Daoy (cell line): ENCODE measurements around the gene BARX1. TPM values are rescaled to one million over a fixed set of nuclear protein-coding genes. Genes with fewer than 3 reads are reported as not detected.
"Not testable (repeated sequence)": the region's sequence is repeated elsewhere in the genome, so short reads cannot be mapped to it uniquely, and the experiment has no call there.

Source experiments
- DNase-seq: peaks from one replicate; pipeline ENCODE4 v3.0.0-alpha.2; 2015; ENCODE audit warnings: low read depth
- total RNA-seq: library from RNA; depleted of rRNA; stranded (reverse); fragments of >200 nt; shearing (Covaris generic); gene quantifications from 2 replicates; pipeline ENCODE4 v1.2.3, GENCODE V29; 2014; rRNA removed

Gene BARX1
- 1.5 and 1.9 TPM in 2 replicates for total RNA-seq

DNA sequence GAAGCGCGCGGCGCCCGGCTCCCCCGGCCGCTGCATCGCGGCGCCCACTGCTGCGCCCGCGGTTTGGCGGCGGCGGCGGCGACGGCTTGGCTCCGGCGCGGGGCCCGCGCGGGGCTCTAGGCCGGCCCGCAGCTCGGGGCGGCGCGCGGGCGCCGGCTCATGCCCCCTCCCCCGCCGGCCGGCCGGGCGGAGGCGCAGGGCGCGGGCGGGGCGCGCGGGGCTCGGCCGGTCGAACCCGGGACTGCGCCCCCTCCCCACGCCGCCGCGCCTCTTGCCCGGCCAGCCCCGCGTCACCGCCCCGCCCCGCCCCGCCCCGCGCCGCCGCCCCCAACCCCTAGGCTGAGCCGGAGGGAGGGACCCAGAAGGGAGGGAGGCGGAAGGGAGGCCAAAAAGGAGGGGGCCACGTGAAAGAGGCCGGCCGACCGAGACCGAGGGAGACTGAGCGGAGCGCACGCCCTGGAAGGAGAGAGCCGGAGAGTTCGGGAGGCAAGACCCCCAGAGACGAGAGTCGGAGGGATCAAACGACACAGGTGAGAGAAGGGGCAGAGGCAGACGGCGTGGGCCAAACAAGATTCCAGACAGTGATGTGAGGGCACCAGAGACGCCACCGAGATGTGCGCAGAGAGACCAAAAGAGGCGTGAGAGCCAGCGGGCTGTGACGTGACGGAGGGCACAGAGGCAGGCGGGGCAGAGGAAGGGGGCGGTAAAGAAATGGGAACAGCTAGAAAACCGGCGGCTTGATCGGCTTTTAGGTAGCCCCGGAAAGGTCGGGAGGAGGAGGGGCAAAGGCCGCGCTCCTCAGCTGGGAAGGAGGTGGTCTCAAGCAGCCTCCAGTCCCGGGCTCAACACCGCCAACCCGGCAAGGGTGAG, at the start of gene BARX1:
BARX1 (minus strand) TSS at position 245 of the 870 bp plus-strand sequence; CDS start at position 36, 209 bp downstream.
- DNase-seq = peak; percentile 41

GRCh38 chr9:94002316-94003140, 47.4 kb upstream of the BARX1 start:
- peak; percentile 51 for DNase-seq

DNA sequence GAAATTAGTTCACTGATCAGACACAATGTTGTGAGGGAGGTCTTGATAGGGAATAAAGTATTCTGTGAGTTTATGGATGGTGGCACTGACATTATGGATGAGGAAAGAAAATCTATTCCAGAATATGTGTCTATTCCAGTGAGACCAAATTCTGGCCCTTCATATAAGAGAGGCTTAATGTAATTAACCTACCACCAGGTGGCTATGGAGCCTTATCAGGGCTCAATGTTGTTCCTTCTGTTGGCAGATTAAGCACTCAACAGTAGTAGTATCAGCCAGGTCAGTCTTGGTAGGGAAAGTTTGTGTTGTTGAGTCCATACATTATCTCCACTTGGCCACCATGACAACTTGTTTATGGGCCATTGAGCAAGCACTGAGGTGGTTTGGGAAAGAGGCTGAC, 41.7 kb upstream of the BARX1 start:
- DNase-seq = no peak

DNA sequence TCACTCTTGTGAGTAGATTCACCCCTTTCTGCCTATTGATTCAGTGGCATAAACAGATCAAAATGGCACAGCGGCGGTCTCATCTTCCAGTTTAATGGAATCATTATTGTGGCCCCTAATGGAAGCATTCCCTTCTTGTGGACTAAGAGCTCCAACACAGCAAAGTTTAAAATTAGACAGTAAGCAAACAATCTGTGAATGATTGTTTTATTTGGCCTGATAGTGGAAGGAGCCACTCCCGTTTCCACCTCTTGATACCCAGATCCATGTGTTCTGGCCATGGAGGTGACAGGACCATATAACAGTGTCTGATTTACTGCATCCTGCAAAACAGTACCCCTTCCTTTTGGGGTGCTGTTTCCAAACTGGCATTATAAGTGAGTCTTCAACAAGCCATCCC, 41.2 kb upstream of the BARX1 start:
- DNase-seq = no peak

GRCh38 chr9:93994545-93994944, 39.4 kb upstream of the BARX1 start:
- no peak for DNase-seq

DNA sequence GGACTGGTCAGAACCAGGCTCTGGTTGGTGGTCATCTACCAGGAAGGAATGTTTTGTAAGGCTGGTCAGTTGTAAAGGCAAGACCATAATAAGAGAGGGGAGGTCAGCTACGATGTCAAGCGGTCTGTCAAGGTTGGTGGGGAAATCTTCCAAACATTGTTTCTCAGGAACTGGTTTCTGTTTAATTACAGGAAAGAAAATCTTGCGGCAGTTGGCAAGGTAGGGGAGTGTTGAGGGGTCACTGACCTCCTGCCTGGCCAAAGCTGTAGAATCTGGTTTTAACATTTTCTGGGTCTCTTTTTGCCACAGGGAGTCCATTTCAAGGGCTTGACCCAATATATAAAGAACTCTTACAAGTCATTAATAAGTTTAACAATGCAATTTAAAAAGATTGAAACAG, 39.0 kb upstream of the BARX1 start:
- DNase-seq = no peak

GRCh38 chr9:93992830-93993229, 37.7 kb upstream of the BARX1 start:
- no peak for DNase-seq

- no peak for DNase-seq
Observed at GRCh38 chr9:93990448-93990847, 35.3 kb upstream of the BARX1 start.

- no peak for DNase-seq
Observed at GRCh38 chr9:93988056-93988455, 32.9 kb upstream of the BARX1 start.

DNA sequence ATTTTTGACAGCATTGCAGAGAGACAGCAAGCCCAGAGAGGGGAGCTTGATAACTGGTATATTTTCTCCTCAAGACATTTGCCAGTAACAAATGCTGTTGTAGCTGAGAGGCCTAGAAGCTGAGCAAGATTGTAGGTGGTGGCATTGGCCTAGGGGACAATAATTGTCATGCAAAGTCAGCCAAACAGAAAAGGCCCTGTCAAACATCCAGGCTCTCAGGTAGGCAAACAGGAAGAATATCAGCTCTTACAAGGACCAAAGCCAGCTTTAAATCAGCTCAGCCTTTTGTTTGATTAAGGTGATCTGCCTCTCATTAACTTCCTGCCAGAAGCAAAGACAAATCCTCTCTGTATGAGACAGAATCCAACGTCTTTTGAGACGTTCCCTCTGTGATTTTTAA, 29.7 kb upstream of the BARX1 start:
- no peak for DNase-seq

- no peak for DNase-seq
Observed at GRCh38 chr9:93983875-93984274, 28.7 kb upstream of the BARX1 start.

DNA sequence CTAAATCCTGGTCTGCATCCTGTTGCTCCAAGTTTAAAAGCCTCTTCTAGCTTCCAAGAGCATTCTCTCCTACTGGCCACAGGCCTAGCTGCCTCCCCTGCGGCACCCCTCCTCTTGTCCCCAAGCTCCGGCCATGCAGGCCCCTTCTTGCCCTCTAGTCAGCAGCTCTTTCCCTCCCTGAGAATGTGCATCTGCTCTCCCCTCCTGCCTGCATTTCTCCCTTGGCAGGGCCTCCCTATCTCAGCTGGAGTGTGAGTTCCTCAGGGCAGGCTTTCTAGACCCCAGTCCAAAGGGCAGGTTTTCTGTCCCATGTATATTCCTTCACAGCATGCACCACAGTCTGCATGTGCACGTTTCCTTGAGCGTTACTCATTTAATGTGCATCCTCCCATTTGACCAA, 24.6 kb upstream of the BARX1 start:
- DNase-seq = no peak

DNA sequence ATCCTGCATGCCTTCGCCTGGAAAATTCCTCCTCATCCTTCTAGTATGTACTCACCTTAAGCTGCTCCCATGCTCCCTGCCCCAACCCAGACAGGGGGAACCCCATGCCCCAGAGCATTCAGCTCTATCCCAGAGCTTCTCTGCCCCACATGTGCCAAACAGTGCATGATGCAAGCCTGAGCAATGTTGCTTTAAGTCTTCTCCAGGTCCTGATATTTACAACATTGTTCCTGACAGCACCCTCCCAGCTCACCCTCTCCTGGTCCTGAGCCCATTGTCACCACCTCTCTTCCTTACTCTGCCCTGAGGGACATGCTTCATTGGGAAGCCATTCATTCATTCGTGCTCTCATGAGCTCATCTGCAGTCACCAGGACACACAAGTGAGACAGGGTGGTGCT, 23.4 kb upstream of the BARX1 start:
- DNase-seq = no peak

DNA sequence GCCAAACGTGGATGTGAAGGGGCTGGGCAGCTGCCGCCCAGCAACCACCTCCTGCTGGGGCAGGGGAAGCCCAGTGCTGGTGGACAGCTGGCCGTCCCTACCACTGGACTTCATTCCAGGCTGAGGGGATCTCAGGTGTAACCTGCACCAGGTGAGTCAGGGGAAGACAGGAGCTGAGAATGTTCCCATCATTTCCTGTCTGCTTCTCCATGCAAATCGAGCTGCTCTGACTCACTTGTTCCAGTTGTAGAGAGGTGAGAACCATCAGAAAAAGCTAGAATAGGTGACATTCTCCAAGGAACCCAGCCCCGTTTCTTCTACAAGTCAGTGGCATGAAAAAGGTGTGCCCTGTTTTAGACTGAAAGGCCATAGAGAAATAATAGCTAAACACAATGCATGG, 21.8 kb upstream of the BARX1 start:
- DNase-seq = no peak

GRCh38 chr9:93976081-93976480, 20.9 kb upstream of the BARX1 start:
- DNase-seq = no peak

- DNase-seq = no peak
Observed at GRCh38 chr9:93975262-93975661, 20.1 kb upstream of the BARX1 start.

- no peak for DNase-seq
Observed at GRCh38 chr9:93974151-93974550, 19.0 kb upstream of the BARX1 start.

DNA sequence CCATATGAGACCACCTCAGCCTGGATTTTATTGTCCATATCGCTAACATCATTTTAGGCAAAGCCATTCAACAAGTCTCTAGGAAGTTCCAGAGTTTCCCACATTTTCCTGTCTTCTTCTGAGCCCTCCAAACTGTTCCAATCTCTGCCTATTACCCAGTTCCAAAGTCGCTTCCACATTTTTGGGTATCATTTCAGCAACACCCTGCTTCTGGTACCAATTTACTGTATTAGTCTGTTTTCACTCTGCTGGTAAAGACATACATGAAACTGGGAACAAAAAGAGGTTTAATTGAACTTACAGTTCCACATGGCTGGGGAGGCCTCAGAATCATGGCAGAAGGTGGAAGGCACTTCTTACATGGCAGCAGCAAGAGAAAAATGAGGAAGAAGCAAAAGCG, 17.5 kb upstream of the BARX1 start:
- not testable (repeated sequence) for DNase-seq

DNA sequence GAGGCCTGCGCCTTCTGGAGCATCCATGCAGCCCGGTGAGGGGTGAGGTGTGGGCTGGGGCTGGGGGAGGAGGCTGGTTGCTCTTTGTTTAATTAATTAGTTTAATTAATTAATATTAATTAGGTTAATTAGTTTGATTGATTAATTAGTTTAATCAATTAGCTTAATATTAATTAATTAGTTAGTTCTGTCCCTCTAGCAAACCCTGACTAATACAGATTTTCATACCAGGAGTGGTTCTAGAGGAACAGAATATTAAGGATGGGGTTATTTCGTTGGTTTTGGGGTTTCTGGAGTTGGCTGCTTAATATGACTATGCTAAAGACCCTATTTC, 14.1 kb upstream of the BARX1 start:
- no peak for DNase-seq

DNA sequence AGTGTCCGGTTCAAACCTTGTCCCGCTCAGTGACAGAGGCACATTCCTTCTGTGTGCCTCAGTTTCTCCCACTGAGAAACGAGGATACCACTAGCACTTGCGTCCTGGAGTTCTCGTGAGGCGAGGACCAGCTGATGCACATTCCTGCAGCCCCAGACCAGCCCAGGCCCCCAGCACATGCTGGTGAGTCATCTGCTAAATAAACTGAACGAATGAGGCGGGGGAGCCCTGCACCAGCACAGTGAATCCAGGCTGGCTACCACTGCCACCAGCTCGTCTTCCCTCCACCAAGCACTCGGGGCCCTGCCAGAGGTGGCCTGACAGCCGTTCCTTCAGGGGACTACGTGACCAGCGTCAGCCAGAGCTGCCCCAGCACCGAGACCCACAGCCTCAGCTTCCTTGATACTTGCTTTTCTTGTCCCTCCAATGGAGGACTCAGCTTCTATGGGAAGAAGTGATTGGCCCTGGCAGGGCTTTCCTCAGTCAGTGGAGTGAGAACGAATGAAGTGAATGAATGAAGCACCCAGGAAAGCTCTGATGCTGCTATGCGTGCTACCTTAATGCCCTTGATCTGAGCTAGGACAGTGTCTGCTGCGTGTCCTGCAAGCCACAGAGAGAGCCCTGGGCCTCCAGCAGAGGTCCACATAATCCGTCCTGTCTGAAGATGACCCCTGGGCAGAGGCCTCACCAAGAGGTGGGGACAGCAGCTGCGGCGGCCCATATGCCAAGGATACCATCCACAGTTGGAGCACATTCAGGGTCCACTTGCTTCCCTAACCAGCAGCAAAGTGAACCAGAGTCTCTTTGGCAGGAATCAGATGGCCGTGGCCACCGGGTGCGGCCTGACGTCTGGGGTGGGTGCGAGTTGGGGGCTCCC, 13.5 kb upstream of the BARX1 start:
- peak; percentile 72 for DNase-seq

DNA sequence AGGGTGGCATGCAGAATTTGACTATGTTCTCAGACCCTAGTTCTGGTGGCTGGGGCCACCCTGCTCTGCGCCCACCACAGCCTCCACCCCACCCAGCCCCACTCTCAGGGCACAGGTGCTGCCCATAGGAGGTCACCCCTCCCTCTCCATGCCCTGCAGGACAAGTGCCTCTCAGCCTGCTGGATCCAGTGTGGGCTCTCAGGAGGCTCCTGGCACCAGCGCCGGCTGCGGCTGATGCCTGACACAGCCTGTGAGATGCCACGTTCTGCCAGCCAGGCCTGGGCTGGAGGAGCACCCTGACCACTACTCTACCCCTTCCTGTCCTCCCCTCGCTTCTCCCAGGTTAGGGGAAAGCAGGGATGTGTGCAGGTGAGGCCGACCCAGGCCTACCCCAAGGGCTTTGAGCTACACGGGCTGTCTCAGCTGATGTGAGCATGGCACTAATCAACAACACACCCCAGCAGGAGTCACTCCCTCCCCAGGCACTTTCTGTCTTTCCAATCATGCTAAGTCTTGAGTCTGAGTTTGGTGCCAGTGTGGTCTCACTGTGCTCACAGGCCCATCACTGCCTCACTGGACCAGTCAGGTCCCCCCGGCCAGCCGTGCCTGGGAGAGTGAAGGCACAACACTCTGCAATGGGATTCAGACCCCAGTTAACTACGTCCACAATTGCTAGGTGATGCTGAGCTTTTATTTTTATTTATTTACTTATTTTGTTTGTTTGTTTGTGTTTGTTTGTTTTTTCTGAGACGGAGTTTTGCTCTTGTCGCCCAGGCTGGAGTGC, 12.1 kb upstream of the BARX1 start:
- no peak for DNase-seq
